ENCODE measurements around the gene SMC4.
A peak's percentile ranks its signal among the peaks of the same experiment; 100 is the strongest.
"Not testable (repeated sequence)": the region's sequence is repeated elsewhere in the genome, so short reads cannot be mapped to it uniquely, and the experiment has no call there.

The SMC4 gene

DNA sequence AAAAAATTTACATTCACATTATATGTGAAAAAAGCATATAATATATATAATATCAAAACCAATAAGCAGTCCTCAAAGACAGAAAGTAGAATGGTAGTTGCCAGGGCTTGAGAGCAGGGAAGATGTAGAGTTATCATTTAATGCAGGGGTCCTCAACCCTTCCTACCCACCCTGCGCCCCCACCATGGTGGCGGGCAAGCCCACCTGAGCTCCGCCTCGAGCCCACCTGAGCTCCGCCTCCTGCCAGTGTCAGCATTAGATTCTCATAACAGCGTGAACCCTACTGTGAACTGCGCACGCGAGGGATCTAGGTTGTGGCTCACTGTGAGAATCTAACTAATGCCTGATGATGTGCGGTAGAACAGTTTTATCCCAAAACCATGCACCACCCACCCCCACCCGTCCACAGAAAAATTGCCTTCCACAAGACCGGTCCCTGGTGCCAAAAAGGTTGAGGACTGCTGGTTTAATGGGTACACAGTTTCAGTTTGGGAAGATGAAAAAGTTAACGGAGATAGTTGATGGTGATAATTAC, 47.1 kb downstream of the SMC4 start:
- DNase-seq (ENCODE audit: low read depth): no peak

DNA sequence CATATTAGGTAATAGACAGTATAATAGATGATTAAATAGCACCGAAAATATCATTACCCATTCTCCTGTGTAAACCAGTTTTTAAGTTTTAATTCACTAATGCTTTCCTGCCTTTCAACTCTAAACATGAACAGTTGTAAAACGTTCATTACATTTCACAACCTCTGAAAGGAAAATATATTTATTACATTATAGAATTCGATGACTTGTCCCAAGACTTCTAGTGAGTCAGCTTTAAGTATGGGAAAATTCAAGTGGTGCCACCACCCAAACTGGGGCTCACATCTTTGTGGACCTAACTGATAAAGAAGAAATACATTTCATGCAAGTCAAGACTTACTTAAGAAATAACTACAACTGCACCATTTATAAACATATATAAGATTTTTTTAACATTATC, 48.1 kb downstream of the SMC4 start:
- no peak for DNase-seq (ENCODE audit: low read depth)

DNA sequence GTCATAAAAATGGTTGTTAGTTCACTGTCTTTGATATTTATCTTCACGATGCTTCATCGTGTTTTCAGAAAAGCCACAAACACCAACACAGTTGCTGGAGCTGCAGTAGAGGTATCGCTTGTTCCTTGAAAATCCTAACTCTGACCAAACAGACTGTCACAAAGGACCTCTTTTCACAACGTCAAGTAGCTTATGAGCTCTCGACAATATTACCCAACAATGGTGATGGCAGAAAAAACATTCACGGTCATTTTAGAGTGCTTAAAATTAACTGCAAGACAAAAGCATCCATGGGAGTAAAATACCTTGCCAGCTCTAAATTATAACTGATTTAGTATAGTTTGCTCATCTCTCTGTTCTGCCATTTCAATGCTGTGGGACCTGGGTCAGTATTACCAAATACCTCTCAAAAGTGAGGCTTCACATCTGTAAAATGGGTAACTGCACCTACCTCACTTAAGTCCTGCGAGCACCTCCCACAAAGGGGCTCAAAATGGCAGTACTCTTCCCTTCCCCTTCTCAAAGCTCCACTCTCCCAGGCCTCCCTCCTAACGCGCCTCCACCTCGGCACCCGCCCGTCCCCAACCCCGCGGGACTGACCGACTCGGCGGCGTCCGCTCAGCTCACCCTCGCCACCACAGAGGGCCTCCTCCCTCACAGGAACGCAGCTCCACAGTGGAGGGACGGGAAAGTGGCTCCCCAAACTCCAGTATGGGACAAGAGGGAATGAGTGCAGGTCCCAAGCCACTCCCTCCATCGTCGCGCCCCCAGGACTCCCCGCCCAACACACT, 49.6 kb downstream of the SMC4 start:
- DNase-seq (ENCODE audit: low read depth): no peak

DNA sequence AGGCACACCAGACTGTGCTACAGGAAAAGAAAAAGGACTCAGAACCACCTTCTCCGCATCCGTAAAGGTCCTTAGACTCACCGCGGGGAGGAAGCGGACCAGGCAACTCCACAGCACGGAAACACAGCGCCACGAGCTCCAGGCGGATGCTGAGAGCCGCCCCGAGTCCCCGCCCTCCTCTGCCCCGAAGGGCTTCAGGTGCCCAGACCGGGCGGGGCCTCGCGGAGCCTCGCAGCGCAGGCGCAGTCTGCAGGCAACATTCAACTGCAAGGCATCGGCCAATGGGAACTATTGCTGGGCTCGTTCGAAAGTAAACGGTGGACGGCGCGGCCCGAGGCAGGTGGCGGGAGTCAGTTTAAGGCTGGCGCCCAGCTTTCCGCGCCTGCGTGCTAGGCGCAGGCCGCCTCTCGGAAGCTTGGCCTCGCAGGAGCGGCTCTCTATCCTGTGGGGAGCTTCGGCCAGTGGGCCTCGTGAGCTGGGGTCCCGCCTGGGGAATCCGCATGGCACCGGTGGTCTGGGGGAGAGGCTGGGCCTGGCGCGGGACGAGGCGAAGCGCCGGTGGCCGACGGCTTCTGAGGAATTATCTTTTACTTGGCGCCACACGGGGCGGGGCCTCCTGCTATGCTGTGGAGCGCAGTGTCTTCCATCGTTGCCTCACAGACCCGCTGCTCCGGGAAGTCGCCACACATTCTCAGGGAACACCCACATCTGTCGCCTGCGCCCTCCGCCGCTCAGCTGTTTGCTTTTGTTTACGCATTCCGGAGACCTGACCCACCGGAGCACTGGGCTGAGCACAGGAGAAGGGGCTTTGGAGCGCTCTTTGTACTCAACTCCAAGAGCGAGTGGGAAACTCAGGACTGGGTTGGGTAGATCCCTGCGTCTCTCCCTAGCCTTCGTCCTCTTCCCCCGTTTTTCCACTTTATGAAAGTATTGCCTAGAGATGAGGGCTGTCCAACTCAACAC, 50.5 kb downstream of the SMC4 start, which contains the start of gene TRIM59:
Gene TRIM59, minus strand, starts transcription at position 151 of the 963 bp plus-strand sequence. CDS start 10,603 bp downstream, outside the sequence.
- peak; percentile 83 for DNase-seq (ENCODE audit: low read depth)

DNA sequence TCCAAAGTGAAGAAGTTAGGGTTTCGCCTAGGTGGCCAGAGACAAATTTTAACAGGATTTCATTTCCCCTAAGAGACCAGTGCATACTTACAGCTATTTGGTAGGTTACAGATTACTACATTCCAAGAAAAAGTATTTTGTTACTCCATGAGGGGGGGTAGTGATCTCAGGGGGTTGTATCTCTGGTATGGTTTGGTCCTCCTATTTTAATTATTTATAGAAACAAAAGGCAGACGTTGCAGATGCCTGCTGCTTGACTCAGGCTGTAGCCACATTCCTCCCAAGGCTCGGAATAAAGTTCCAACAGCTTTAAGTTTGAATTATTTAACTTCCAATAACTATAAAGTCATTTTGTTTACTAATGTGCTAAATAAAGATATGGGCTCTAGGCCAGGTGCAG, 51.4 kb downstream of the SMC4 start:
- DNase-seq (ENCODE audit: low read depth): no peak

DNA sequence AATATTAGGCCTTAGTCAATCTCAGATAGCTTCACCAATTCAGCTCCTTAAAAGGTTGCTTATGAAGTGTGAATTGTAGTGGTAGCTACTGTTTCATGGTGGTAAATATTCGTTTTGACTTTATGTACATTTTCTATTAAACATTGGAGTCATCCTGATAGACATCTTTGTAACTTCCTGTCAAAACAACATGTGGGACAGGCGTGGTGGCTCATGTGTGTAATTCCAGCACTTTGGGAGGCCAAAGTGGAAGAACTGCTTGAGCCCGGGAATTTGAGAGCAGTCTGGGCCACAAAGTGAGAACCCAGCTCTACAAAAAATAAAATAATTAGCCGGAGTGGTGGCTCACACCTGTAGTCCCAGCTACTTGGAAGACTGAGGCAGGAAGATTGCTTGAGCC, 52.2 kb downstream of the SMC4 start:
- DNase-seq (ENCODE audit: low read depth): no peak

DNA sequence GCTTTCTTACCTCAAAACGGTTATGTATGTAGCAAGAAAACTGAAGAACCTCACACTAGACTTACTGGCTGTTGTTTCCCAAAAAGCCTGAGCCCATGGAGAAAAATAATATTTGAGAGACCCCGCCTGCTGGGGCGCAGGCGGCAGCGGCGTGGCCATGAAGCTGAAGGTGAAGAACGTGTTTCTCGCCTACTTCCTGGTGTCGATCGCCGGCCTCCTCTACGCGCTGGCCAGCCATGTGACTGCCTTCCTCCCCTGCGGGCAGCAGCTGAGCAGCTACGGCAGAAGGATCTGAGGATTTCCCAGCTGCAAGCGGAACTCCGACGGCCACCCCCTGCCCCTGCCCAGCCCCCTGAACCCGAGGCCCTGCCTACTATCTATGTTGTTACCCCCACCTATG, 52.8 kb downstream of the SMC4 start:
- not testable (repeated sequence) for DNase-seq (ENCODE audit: low read depth)

DNA sequence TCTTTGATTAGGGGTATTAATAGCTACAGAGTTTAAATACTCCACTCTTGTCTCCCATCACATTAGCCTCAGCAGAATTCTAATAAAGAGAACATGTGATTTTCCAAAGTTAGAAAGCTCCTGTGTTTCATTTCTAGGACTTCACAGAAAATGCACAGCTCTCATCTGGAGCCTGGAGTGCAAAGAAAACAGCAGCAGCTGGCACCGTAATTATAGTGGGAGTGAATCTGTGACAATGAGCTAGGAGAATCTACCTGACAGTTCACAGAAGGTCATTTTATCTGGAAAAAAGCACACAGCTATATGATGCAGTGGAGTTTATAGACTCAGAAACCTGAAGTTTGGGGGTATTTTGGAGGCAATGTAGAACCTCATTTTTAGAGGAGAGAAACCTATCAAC, 55.5 kb downstream of the SMC4 start:
- DNase-seq (ENCODE audit: low read depth): no peak

DNA sequence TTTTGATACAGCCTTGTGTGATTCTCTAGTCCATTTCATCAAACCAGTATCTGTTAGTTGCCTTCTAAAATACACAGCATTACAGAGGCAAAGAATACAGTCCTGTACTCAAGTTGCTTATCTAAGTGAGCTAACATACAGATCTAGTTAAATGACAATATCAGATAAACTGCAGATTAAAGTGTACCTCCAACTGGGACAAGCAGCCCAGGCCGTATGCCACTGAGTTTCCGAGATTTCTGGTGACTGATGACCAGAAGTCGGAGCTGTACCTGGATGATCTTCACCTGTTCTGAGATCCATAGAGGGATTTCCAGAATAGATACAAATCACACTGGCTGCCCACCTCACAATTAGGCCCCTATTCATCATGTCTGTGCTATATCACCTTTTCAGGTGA, 56.4 kb downstream of the SMC4 start:
- no peak for DNase-seq (ENCODE audit: low read depth)

DNA sequence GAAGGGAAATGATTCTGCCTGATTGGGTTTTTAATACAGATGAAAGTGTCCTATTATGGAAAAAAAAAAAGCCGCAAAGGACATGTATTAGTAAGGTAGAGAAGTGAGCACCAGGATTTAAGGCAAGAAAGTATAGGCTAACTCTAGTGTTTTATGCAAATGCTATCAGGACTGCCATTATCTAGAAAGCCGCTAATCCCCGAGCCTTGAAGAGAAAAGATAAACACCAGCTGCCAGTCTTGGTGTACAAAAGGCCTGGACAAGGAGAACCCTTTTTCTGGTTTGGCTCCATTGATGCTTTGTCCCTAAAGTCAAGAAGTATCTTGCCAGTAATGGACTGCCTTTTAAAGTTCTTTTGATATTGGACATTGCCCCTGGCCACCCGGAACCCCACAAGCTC, 58.7 kb downstream of the SMC4 start:
- DNase-seq (ENCODE audit: low read depth): no peak

DNA sequence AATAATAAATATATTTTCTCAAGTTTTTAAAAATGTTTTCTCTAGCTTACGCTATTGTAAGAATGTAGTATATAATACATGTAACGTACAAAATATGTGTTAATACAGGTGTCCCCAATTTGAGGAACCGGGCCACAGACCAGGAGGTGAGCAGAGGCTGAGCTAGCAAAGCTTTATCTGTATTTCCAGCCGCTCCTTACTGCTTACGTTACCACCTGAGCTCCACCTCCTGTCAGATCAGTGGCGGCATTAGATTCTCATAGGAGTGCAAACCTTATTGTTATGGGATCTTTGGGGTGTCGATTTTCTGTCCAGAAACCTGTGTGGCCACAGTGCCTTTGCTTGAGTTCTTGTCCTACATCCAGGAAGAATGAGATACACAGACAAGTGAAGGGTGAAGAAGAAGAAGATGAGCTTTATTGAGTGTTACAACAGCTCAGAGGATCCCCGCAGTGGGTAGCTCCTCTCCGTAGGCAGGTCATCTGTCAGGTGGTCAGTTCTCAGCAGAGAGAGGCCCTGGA, 60.1 kb downstream of the SMC4 start:
- DNase-seq (ENCODE audit: low read depth): no peak

DNA sequence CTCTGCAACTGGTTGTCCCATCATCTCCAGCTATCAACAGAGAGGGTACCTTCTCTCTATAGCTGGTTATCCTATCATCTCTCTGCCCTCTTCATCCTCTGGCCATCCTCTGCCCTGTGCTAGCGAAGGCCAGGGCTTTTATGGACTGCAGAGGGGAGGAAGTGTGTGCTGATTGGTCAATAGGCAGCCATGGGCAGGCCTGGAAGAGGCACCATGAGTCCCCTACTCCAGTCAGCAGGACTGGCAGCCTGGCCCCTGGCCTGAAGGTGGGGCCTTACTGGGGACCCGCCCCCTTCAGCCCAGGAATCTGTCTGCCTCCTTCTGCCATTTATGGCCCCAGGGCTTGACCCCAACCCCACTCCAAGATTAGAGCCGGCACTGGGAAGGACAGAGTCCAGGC, 60.6 kb downstream of the SMC4 start:
- no peak for DNase-seq (ENCODE audit: low read depth)

DNA sequence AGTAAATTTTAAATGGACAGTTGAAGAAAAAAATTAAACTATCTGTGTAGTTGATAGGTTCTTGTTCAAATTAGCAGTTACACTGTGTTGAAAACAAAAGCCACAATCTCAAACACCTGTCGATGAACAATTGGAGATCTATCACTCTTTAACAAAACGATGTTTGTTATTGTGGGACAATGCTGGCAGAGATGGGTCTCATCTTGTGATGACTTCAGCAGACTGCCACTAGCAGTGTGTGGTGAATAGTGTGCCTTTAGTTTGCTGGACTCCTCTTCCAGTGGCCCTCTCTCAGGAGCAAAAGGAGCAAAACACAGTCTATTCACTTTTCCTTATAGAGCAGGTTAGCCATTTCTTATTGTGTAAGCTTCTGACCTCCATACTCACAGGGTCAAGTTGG, 64.9 kb downstream of the SMC4 start:
- no peak for DNase-seq (ENCODE audit: low read depth)

DNA sequence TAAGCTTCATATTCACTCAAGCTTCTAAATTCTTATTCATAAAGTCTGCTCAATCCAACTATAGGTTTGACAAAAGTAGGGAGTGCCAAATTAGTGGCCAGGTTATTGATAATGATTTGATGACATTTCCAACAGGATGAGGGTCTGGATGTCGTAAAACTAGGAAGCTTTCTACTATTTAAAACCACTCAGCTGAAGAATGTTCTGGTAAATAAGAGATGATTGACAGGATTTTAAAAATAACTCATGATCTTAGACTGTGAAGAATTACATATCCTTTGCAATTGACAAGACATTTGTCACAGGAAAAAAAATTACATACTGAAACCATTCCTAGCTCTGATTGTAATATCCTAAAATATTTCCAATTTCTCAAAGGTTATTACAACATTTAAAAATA, 65.5 kb downstream of the SMC4 start:
- DNase-seq (ENCODE audit: low read depth): no peak

DNA sequence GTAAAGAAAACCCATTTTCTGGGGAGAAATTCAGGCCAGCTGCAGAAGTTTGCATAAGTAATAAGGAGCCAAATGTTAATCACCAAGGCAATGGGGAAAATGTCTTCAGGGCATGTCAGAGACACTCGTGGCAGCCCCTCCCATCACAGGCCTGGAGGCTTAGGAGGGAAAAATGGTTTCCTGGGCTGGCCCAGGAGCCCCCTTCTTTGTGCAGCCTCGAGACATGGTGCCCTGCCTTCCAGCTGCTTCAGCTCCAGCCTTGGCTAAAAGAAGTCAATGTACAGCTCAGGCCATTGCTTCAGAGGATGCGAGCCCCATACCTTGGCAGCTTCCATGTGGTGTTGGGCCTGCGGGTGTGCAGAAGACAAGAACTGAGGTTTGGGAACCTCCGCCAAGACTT, 70.7 kb downstream of the SMC4 start:
- DNase-seq (ENCODE audit: low read depth): no peak

DNA sequence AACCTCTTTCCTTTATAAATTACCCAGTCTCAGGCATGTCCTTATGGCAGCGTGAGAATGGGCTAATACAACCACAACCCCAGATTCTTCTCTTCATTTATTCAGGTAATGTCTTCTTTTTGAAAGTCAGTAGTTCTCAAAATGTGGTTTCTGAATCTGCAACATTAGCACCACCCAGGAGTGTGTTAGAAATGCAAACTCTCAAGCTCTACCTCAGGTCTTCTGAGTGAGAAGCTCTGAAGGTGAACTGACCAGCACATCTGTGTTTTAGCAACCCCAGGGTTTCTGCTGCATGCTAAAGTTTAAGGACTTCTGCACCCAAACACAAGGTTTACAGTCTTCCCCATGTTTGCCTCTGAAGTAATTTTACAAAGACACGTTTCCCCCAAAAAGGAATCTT, 72.4 kb downstream of the SMC4 start:
- DNase-seq (ENCODE audit: low read depth): no peak

DNA sequence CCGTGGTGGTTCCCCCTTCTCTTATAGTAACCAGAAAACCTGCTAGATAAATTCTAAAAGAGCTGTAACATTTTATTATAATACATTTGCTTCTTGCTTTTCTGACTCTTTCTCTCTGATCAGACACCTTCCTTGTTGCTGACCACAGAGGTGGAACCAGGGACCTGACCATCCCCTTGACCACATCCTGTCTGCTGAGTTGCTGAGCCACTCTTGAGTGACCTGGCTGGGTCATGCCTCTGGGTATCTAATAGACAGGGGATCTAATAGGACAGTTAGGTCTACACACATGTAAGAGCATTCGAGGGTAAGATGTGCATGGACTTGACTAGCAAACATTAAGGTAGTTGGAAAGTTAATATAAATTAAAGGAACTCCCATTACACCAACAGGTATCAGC, 72.9 kb downstream of the SMC4 start:
- no peak for DNase-seq (ENCODE audit: low read depth)

DNA sequence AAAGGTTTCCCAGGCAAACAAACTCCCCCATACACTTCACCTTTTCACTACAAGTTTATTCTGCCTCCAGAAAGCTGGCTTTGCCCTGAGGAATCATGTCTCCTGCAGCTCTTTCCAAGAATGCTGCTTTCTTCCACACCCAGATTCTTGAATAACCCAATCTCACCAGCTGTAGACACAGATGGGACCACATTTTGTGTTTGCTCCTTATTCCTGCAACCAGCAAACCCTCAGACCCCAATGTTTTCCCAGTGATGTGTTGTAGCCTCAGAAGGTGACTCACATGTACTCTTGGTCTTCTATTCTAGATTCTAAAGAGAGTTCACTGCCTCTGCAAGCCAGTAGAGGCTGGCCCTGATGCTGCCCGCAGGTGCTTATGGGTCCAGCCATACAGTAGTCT, 73.8 kb downstream of the SMC4 start:
- DNase-seq (ENCODE audit: low read depth): no peak

DNA sequence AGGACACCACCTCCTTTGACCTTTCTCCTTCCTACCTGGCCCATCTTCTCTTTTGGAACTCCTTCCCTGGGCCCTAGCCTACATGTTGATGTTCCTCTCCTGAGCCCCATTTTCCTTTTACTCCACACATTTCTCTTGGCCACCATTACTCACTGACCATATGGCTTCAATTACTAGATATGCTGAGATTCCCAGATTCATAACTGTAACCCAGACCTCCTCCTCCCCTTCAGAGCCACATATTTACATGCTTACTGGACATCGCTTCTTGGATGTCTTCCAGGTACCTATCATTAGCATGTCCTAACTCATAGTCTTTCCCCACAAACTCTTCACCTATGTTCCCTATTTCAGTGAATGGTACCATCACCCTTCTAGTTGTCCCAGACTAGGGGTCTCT, 74.5 kb downstream of the SMC4 start:
- no peak for DNase-seq (ENCODE audit: low read depth)

DNA sequence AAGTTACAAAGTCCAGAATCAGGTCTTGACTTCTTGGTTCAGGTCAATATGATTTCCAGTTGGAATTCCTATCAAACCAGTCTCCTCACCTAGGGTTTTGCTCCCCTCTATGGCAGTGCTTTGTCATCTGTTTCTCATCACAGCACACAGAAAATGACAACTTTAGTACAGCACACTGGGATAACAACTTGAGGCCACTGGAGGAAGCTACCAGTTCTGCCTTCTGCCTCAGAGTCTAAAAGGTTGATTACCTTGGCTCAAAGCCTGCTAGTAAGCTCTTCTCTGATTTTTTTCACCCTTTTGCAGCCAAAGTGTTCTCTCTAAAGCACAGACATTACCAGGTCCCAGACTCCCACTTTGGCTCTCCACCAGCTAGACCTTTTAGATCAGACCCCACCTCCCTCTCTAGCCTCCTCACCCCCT, 75.0 kb downstream of the SMC4 start:
- no peak for DNase-seq (ENCODE audit: low read depth)

DNA sequence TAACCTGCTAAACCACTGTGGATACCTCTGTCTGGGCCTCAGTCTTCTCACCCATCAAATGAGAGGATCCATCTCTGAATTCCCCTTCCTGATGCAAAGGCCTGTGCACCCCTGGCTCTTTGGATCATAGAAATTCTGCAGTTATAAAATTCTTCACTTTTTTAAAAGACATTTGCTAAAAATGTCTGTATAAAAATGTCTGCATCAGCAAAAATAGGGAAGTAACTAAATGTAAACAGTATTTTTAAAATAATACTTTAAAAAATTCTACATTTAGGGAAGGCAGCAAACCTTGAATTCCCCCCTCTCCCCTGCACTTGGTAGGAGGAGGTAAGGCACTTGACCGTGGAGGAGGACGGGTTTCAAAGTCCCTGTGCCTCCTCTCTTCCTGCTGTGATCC, 75.7 kb downstream of the SMC4 start:
- no peak for DNase-seq (ENCODE audit: low read depth)

DNA sequence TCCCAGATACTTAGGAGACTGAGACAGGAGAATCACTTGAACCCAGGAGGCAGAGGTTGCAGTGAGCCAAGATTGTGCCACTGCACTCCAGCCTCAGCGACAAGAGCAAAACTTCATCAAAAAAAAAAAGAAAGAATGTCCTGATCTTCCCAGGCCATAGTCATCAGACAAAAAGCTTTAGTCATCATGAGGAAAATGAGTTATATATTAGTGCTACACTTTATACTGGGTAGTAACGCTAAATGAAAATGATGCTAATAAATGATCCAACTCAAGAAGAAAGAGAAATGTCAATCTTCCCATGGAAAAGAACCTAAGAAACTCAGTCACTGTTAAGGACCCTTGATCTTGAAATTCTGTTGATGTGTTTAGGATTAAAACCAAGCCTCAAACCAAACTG, 76.4 kb downstream of the SMC4 start:
- DNase-seq (ENCODE audit: low read depth): no peak

DNA sequence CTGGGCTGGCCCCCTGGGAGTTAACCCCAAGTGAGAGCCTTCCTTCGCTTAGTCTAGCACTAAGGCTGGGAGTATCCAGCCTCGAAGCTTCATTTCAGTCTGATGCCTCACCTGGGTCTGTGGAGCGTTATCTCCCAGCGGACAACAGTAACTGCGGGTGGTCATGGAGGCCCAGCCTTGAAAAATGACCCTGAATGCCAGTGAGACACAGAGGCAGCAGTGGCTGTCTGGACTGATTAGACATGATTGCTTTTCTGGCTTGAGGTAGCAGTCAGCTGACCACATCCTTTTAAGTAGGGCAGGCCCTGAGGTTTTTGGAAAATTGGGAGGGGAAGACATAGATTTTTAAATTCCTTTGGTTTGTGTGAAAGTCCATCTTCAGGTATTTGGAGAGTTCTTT, 78.3 kb downstream of the SMC4 start:
- DNase-seq (ENCODE audit: low read depth): no peak
